Bone marrow (tissue), 2 donors: Measurements from ENCODE around the gene USP4.
A peak's percentile ranks its signal among the peaks of the same experiment; 100 is the strongest.
"Not testable (repeated sequence)": the region's sequence is repeated elsewhere in the genome, so short reads cannot be mapped to it uniquely, and the experiment has no call there.

Experiments
- DNase-seq, 2 donors: peaks; one replicate each; lab custom pipeline; 2025; lab: John Stamatoyannopoulos, UW

Gene USP4, protein sequence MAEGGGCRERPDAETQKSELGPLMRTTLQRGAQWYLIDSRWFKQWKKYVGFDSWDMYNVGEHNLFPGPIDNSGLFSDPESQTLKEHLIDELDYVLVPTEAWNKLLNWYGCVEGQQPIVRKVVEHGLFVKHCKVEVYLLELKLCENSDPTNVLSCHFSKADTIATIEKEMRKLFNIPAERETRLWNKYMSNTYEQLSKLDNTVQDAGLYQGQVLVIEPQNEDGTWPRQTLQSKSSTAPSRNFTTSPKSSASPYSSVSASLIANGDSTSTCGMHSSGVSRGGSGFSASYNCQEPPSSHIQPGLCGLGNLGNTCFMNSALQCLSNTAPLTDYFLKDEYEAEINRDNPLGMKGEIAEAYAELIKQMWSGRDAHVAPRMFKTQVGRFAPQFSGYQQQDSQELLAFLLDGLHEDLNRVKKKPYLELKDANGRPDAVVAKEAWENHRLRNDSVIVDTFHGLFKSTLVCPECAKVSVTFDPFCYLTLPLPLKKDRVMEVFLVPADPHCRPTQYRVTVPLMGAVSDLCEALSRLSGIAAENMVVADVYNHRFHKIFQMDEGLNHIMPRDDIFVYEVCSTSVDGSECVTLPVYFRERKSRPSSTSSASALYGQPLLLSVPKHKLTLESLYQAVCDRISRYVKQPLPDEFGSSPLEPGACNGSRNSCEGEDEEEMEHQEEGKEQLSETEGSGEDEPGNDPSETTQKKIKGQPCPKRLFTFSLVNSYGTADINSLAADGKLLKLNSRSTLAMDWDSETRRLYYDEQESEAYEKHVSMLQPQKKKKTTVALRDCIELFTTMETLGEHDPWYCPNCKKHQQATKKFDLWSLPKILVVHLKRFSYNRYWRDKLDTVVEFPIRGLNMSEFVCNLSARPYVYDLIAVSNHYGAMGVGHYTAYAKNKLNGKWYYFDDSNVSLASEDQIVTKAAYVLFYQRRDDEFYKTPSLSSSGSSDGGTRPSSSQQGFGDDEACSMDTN

DNA sequence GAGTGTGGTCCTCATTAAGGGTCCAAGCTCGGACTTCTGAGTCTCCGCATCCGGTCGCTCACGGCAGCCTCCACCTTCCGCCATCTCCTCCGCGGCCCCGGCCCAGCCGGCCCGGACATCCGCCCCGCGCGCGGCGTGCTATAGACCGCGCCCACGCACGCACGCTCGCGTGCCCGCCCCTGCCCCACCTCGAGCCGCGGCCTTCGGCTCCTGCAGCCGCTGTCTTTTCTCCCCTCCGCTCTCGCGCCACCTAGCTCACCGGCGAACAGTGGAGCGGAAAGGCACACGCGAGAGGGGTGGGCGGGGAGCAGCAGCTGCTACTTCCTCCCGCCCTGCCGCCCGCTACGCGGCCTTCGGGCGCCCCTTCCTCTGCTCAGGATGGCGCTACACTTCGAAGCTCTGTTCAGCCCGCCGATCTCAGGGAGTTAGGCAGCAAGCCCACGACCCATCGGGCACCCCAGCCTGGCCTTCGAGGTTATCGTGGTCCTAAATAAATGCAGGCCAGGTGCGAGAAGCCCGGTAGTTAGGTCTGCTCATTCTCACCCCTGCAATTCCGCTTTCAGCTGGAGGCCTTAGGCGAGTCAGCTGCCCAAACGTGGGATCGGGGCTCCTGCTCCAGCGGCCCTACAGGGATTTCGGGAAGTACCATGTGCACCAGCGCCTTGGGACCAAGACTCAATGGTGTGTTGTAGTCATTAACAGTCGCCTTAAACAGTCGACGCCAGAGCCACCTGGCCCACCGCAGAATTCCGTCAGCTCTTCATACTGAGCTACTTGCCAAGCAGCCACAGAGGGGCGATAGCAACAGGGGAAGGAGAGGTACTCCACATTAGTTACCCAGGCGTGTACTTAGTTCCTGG is at the start of gene USP4:
TSS of gene USP4 (minus strand) at position 113 of the 860 bp plus-strand sequence. CDS start at position 84, 29 bp downstream.
- DNase-seq = peak; percentile 79 to 89

DNA sequence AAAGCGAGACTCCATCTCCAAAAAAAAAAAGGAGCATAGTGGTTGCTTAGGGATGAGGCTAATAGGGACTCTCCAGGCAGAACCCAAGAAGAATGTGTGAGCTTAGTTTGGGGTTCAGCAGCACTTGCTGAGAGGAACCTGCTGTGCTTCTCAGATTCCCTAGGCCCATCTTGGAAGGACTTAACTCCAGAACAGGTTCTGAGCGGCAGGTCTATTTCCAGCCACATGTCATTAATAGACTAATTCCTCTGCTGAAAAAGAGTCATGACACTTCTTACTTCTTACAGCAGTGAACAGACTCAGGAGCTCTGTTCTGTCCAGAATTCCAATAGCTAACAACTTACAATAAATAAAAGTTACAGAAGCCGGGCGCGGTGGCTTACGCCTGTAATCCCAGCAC is 49.4 kb upstream of the USP4 start:
- no peak for DNase-seq

DNA sequence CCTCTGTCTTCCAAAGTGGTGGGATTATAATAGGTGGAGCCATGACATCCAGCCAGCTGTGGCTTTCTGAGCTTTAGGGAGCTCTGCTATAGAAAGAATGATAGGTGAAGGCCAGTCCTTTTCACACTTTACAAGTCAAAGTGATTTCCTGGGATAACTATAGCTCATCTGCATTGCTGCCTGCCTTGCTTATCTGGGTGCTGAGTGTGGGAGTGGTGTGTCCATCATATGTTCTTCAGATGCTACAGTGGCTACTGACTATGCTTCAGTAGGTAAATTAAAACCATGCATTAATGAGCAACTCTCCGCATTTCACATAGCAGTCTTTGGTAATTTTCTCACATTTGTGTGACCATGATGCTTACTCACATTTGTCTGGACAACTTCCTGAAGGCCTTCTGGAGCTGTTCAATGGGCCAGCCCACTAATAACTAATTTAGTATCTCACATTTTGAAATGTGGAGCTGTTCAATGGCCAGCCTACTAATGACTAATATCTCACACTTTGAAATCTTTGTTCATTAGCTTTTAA is 48.5 kb upstream of the USP4 start:
- DNase-seq = no peak

DNA sequence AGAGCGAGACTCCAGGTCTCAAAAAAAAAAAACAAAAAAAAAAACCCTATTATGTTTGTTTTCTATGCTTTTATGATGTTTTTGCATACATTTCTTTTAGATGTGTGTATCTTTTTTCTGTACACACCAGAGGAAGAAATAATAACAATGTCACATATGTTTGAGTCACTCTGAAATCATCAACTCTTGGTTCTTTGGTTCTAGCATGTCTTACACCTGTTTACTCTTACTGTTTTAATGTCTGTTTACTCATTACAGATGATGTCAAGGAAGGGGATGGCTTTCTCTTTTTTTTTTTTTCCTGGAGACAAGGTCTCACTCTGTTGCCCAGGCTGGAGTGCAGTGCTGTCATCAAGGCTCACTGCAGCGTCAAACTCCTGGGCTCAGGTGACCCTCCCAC is 47.9 kb upstream of the USP4 start:
- DNase-seq = no peak

DNA sequence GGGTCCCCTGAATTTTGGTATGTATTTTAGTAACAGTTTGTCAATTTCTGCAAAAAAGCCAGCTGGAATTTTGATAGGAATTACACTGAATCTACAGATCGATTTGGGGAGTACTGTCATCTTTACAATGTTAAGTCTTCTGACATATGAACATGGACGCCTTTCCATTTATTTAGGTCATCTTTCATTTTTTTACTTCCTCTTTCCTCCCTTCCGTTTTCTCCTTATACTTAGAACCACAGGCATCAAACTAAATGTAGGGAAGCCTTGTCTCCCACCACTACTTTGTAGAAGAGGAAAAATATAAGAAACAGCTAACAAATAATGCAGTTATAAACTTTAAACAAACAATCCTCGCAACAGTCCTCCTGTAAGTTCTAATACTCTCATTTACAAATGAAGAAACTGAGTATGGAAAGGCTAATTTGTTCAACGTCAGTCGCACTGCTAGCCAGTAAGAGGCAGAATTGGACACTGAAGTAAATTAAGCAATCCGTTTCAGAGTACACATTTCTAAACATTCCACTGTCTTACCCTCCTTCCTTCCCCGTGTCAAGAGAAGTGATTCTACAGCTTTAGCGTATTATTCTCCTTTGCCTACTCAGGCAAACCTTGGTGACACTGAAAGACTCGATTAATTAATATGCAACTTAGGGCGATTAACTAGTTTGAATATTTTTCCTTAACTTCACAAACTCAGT is 46.4 kb upstream of the USP4 start:
- DNase-seq = peak in 1 of 2 donors; percentile 41

DNA sequence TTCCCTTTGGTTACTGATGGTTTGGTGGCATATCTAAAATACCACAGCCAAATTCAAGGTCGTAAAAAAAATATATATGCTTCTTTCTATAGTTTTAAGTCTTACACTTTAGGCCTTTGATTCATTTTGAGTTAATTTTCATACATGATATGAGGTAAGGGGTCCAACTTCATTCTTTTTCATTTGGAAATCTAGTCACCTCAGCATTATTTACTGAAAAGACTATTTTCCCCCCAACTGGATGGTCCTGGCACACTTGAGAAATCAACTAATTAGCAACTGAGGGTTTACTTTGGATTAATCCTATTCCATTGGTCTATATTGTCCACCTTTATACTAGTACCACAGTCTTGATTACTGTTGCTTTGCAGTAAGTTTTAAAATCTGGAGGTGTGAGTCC is 45.8 kb upstream of the USP4 start:
- no peak for DNase-seq

DNA sequence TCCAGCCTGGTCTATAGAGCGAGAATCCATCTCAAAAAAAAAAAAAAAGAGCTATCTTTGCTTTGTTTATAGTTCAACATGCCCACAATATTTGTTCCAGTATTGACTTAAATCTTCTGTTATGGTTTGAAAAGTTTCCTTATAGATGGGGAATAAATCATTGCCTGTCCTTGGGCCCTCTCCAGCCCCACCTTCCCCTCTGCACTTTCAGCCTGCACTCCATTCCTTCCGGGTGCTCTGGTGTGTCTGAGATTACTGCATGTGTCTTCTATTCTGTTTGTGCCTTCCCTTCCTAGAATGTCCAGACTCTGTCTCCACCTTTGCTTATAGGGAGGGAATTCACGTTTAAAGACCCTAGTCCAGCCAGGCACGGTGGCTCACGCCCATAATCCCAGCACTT is 43.5 kb upstream of the USP4 start:
- DNase-seq = no peak

DNA sequence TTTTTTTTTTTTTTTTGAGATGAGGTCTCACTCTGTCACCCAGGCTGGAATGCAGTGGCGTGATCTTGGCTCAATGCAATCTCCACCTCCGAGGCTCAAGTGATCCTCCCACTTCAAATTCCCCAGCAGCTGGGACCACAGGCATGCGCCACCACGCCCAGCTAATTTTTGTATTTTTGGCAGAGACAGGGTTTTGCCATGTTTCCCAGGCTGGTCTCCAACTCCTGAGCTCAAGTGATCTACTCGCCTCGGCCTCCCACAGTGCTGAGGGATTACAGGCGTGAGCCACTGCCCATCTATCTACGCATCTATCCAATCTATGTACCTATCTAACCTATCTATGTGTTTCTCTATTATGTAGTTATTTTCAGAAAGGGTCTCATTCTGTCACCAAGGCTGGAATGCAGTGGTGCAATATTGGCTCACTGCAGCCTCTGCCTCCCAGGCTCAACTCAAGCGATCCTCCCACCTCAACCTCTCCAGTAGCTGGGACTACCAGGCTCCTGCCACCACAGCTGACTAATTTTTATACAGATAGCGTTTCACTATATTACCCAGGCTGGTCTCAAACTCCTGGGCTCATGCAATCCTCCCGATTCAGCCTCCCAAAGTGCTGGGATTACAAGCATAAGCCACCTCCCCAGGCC is 38.5 kb upstream of the USP4 start:
- DNase-seq = no peak

DNA sequence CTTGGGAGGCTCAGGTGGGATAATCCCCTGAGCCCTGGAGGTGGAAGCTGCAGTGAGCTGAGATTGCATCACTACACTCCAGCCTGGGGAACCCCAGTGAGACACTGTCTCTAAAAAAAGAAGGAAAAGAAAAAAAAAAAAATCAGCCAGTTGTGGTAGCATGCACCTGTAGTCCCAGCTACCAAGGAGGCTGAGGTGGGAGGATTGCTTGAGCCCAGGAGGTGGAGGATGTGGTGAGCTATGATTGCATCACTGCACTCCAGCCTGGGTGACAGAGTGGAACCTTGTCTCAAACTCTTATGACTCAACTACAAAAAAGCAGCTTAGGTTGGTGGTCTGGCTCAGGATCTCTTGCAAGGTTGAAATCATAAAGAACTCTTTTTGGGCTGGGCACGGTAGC is 37.6 kb upstream of the USP4 start:
- peak in 1 of 2 donors; percentile 49 for DNase-seq

DNA sequence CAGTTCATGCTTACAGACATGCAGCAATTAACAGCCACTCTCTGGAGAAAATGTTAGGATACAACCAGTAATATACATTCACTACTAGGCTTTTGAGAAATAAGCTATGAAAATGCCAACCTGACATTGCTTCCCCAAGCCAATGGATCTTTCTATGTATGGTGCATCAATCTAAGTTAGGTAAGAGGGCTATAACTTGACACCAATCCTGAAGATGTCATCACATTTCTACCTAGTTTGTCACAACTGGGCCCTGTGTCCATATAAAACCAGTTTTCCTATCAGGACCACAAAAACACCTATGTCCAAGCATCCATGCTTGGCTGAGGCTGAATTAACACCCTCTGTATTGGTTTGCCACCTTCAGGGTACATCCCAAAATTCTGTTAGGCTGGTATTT is 32.1 kb upstream of the USP4 start:
- DNase-seq = no peak

DNA sequence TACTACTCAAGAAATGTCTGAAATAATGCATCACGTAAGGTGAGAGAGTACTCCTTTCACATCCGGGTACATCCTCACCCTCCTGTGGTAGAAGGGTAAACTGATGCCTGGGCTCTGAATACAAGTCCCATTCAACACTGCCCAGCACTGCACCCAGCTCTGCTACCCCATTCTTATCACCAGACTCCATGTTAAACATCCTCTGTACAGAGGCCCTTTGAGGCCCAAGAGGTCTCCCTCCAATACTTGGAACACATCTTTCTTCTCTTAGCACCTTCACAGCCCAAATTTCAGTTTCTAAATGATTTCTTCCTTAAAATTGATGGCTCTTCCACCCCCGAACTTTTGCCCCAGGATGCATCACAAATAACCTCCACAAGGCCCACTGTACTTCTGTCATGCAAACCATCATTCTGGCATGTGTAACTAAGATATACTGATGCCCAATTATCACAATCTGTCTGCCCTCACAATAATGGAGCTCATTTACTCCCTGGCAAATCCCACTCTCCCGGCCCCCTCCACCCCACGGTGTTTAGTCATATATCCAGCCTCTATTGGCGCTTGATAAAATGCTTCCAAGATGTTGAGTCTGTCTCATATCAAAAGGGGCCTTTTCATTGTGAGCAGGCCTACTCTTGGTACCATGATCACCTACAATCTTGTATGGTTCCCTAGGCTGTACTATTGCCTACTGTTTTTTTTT is 30.9 kb upstream of the USP4 start:
- DNase-seq = no peak

DNA sequence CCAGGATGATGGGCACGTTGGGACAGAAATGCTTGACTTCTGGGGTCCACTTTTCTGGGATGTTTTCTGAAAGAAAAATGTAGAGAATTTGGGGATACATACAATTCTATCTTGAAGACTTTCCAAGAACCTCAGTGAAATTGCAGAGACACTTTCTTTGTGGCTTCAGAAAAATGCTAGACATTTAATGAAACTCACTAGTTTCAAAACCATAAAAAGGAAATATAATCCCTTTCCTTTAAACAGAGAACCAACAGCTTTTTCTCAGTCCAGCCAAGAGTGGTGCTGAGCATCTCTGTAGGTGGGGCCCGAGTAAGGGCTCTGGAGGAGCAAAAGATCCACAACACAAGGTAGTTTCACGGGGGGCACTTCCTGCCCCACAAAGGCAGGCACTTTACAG is 22.7 kb upstream of the USP4 start:
- DNase-seq = no peak

DNA sequence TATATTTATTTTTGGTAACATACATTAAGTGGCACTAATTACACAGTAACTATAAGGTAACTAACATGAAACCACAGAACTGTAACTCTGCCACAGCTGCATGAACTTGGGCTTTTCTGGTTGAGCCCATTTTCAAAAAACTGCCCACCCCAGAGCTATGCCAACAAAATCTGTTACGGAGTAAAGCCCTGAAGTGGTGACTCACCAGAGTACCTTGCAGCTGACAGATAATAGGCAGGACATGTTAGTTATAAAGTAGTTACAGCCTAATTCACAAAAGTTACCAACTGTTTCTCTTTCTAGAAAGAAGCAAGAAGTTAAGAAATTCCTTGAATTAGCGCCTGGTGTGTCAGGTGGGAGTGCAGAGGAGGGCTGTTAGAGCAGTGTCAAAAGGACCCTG is 19.8 kb upstream of the USP4 start:
- no peak for DNase-seq

DNA sequence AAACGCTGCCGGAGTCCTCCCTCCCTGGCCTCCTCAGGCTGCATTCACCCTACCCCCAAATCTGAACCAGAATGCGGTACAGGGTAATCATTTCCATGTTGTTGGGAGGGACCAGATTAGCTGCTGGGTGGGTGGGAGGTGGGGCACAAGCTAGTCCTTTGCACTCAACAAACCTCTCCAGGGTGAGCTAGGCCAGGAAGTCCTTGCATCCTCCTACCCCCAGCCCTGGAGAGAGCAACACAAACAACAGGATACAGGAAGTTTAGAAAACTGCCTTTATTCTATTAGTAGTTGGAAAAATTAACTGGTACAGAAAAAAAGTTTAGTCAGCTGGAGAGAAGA is 19.0 kb upstream of the USP4 start:
- no peak for DNase-seq

DNA sequence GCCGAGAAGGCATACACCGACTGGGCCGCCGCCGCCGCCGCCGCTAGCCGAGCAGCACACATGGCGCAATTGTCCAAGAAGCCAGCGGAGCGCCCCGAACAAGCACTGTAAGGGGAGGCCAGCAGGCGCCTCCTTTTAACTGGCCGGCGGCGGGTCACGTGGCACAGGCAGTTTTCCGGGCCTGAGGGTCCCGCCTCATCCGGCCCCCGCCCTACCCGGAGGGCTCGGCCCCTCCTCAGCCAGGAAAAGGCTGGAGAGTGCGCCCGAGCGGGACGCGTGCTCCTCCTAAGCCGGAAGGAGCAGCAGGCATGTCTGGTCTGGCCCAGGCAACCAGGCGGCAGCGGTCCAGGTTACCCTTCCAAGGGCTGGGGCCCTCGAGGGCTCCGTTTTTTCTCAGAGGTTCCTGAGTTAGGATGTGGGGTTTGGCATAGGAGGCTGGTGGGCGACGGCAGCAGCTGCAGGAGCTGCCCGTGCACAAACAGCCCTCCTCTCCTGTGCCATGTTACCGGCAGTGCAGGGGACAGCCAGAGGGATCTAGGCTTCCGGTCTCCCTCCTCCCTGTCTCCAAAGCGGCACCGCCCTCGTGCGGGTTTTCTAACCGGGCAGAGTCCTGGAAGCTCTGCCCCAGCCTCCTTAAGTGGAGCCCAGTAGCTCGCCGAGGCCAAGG is 18.5 kb upstream of the USP4 start, which contains the start of gene GPX1:
TSS of gene GPX1 (minus strand) at position 137 of the 667 bp plus-strand sequence. CDS start at position 62, 75 bp downstream.
- DNase-seq = peak; percentile 69 to 85

DNA sequence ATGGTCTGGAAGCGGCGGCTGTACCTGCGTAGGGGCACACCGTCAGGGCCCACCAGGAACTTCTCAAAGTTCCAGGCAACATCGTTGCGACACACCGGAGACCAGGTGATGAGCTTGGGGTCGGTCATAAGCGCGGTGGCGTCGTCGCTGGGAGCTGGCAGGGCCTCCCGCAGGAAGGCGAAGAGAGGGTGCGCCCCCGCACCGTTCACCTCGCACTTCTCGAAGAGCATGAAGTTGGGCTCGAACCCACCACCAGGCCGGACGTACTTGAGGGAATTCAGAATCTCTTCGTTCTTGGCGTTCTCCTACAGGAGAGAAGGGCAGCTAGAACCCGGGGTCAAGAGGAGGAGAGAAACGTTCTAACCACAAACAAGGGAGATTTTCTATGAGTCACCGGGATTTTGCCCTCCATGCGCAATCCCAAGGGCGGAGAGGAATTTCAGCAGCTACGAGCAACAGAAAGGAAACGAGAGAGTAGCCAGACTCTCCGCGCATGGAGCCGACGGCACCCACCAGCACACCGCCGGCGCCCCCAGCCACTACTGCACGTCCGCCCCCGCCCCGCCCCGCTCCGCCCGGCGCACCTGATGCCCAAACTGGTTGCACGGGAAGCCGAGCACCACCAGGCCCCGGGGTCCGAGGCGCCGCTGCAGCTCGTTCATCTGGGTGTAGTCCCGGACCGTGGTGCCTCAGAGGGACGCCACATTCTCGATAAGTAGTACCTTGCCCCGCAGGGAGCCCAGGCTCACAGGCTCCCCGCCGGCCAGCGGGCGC is 17.8 kb upstream of the USP4 start:
- DNase-seq = peak in 1 of 2 donors; percentile 69

DNA sequence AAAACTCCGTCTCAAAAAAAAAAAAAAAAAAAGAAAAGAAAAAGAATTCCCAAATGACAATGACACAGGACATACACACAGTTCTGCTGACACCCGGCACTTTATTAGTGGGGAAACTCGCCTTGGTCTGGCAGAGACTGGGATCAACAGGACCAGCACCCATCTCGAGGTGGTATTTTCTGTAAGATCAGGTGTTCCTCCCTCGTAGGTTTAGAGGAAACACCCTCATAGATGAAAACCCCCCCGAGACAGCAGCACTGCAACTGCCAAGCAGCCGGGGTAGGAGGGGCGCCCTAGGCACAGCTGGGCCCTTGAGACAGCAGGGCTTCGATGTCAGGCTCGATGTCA is 17.2 kb upstream of the USP4 start:
- DNase-seq = not testable (repeated sequence)

DNA sequence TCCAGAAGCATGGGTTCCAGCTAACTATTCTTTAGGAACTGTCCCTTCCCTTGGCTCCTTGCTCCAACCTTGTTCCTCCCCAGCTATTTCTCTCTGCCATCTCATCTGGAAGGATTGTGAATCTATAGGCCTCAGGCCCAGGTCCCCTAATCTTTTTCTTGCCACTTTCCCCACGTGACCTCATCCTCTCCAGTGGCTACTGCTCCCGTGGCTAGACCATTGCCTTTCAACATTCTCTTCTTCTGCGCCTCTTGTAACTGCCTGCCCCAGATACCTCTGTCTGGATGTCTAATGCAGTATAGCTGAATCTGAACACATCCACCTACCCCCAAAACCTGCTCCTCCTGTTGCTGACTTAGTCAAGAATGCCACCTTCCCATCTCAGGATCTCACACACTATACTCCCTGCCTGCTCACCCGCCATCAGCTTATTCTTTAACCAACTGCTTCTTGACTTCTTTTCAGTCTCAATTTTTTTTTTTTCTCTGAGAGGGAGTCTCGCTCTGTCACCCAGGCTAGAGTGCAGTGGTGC is 13.1 kb upstream of the USP4 start:
- DNase-seq = no peak
